ENCODE results near the gene SEMG2. TPM values are rescaled to one million over a fixed set of nuclear protein-coding genes. Genes with fewer than 3 reads are reported as not detected.

SEMG2 gene
- total RNA-seq, 4 donors from 2014 or later, result not detected

DNA sequence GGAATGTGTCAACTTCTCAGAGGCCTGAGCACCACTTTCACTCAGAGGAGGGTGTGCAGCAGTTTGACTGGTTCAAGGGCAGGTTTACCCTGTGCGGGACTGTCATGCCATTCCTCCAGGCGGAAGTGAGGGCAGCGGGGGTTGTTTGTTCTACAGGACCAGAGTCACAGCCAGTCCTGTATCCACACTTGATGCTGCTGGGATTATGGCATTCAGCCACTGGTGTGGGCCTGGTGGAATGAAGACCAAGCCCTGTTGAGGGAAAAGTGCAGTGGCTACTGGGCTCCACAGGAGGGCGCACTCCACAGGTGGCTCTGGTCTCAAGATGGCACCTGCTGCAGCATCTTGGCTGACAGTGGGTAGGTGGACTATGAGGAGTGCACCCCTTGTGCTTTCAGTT is 14.8 kb downstream of the SEMG2 start:
- intact Hi-C loops (cut with DNase I; ENCODE audit: low total_unique reads), result no loop called here
- TF ChIP-seq POLR2A (IDR thresholded peaks at IDR 0.05) (no peak), CTCF (IDR thresholded peaks at IDR 0.05) (no peak)
- no peak overlapping the region for H3K4me3 ChIP-seq (ENCODE audit: low read depth, poor library complexity, severe bottlenecking)
- WGBS, 2 donors, result 73 to 78% methylated on average over 4 of the region's 4 CpGs
- no peak for DNase-seq (ENCODE audit: low spot score in 2 of 2)

GRCh38 chr20:45238139-45238538 is 17.0 kb downstream of the SEMG2 start:
- intact Hi-C loops (cut with DNase I; ENCODE audit: low total_unique reads), result no loop called here
- no peak overlapping the region for H3K4me3 ChIP-seq (ENCODE audit: low read depth, poor library complexity, severe bottlenecking)
- TF ChIP-seq CTCF (IDR thresholded peaks at IDR 0.05), result no peak
- no peak for TF ChIP-seq POLR2A (IDR thresholded peaks at IDR 0.05)
- WGBS, 2 donors, result 89 to 91% methylated on average over 2 of the region's 2 CpGs
- DNase-seq (ENCODE audit: low spot score in 2 of 2), result no peak

DNA sequence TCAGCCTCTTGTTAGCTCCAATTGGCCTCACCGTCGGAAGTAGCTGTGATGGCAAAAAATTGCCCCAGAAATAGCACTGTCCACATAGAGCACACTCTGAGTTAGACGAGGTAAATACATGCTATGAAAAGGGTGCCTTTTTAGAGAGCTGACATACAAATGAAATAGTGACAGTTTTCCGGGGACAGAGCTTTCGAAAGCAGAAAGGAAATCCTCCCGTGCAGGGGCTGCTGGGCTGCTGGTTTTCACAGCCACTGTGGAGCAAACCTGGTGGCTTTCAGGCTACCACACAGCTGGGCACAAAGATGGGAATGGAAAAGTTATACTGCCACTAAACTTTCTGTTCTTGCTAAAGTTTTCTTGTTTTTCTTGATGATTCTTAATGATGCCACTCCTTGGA is 24.9 kb downstream of the SEMG2 start:
- whole genome bisulfite sequencing, 2 donors, result 67 to 78% methylated on average over 6 of the region's 6 CpGs

DNA sequence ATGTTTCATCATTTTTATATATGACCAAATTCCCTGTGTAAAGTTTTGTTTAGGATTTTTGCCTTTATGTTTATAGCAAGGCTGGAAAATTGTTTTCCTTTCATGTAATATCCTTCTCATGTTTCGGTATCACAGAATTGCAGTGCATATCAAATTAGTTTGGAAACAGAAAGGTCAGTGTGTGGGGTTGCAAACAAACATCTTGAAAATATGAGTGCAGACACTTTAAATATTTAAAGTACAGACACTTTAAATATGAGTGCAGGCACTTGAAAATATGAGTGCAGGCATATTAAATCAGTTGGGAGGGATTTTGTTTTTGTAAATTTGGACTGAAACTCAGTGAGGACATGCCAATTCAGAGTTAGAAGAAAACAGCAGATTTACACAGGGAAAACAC is 26.7 kb downstream of the SEMG2 start:
- no peak overlapping the region for H3K4me3 ChIP-seq (ENCODE audit: low read depth, poor library complexity, severe bottlenecking)
- DNase-seq (ENCODE audit: low spot score in 2 of 2), result no peak
- TF ChIP-seq CTCF (IDR thresholded peaks at IDR 0.05), result no peak
- TF ChIP-seq POLR2A (IDR thresholded peaks at IDR 0.05), result no peak
- intact Hi-C loops (cut with DNase I; ENCODE audit: low total_unique reads), result no loop called here
- 83% methylated on average over 1 of the region's 1 CpG for WGBS, 2 donors

More for the DNA sequence above, 24.9 kb downstream of the SEMG2 start:
- TF ChIP-seq POLR2A (IDR thresholded peaks at IDR 0.05) (no peak), CTCF (IDR thresholded peaks at IDR 0.05) (no peak)
- intact Hi-C loops (cut with DNase I; ENCODE audit: low total_unique reads), result no loop called here
- DNase-seq (ENCODE audit: low spot score in 2 of 2), result no peak
- no peak overlapping the region for H3K4me3 ChIP-seq (ENCODE audit: low read depth, poor library complexity, severe bottlenecking)

GRCh38 chr20:45248609-45249008 is 27.4 kb downstream of the SEMG2 start:
- no peak overlapping the region for H3K4me3 ChIP-seq (ENCODE audit: low read depth, poor library complexity, severe bottlenecking)
- no peak for DNase-seq (ENCODE audit: low spot score in 2 of 2)
- TF ChIP-seq POLR2A (IDR thresholded peaks at IDR 0.05) (no peak), CTCF (IDR thresholded peaks at IDR 0.05) (no peak)
- intact Hi-C loops (cut with DNase I; ENCODE audit: low total_unique reads), result no loop called here

- TF ChIP-seq CTCF (IDR thresholded peaks at IDR 0.05) (no peak), POLR2A (IDR thresholded peaks at IDR 0.05) (no peak)
- H3K4me3 ChIP-seq (ENCODE audit: low read depth, poor library complexity, severe bottlenecking), result no peak overlapping the region
- intact Hi-C loops (cut with DNase I; ENCODE audit: low total_unique reads), result no loop called here
- DNase-seq (ENCODE audit: low spot score in 2 of 2), result no peak
- WGBS, 2 donors, result 32 to 40% methylated on average over 5 of the region's 5 CpGs
Measured at GRCh38 chr20:45251884-45252560, 30.8 kb downstream of the SEMG2 start.

Data from lower leg skin (tissue), 4 donors.